ENCODE measurements around the gene TMEM208.
A peak's percentile ranks its signal among the peaks of the same experiment; 100 is the strongest.

The TMEM208 gene

DNA sequence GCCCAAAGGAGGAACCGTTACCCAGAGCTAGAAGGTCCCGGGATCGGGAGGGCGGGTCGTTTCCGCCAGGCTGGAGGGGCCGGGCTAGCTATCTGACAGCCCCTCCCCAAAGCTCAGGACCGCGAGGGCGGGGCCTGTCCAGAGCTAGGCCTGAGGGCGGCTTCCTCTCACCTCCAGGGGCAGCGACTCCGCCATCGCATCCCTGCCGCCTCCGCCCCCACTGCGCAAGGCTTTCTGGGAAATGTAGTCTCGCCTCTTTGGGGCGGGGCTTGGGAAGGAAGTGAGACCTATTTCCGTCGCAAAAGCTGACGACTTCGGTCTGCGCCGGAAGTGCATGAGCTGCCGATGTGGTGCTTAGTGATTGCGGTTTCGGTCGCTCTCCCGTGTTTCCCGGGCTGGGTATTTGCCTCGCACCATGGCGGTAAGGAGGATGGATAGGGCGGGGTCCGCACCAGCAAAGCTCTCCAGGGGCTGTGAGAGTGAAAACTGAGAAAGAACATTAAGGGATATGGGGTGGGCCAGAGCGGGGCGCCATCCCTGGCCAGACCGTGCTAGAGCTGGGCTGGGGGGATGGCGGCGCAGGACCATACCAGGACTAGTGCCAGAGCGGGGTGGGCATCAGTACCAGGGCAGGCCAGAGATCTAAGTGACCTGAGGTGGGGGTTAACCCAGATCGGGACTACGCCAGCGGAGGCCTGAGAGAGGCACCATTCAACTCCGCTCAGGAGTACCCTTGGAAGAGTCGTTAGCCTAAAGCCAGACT, at the start of gene TMEM208:
TSS of gene TMEM208 (plus strand) at position 327 of the 763 bp plus-strand sequence. CDS start at position 416, 89 bp downstream.
- H3K4me3 Mint-ChIP-seq: peak within 1 kb of the TSS; percentile 100
- peaks cover 7% of the 10 kb centered on the region for H3K36me3 Mint-ChIP-seq
- H3K4me1 Mint-ChIP-seq (ENCODE audit: low read depth): peaks cover 44% of the 10 kb centered on the region
- H3K9me3 Mint-ChIP-seq (ENCODE audit: low read depth): no peaks in the 10 kb centered on the region
- peak within 1 kb of the TSS; percentile 100 for H3K27ac Mint-ChIP-seq
- H3K27me3 Mint-ChIP-seq: no peaks in the 10 kb centered on the region

DNA sequence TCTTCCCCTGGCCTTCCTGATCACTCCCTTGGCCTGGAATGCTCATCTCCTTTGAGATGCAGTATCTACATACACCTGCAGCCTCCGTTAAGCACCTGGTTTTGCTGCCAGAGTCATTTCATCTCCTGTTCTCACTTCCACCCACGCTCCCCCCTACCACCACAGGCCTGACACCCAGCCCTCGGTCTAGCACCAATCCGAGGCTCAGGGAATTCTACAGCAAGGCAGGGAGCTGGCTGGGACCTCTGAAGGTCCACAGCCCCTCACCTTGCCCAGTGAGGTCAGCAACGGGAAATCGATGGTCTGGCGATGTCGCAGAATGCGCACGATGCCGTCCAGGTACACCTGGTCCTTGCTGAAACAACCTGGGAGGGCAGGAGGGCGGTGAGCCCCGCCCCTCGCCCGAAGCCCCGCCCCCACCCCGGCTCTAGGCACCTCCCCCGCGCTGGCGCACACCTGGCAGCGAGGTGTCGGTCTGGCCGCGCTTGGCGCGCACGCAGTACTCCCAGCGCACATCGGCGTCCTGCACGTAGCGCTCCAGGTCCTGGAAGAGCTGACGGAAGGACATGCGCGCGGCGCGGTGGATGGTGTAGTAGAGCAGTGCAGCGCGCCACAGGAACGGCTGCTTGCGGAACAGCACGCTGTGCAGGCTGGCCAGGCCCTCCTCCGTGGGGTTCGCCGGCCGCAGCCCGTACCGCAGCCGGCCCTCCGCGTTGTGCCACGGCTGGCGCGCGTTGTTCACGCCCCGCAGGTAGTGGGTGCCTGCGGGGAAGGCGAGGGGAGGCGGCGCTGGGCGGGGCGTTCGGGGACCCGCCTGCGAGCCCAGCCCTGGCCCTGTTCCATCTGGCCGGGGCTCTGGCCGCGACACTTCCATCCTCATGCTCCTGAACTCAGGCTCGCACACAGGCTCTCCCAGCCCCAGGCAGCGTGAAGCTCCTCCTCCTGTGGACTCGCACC, 48.9 kb upstream of the TMEM208 start:
- Mint-ChIP-seq H3K27ac (no peak overlapping the region), H3K4me3 (peak overlapping the region; percentile 54), H3K4me1 (ENCODE audit: low read depth) (peaks cover 19% of the 10 kb centered on the region), H3K27me3 (peaks cover 25% of the 10 kb centered on the region), H3K9me3 (ENCODE audit: low read depth) (no peaks in the 10 kb centered on the region), H3K36me3 (peaks cover 2% of the 10 kb centered on the region)

DNA sequence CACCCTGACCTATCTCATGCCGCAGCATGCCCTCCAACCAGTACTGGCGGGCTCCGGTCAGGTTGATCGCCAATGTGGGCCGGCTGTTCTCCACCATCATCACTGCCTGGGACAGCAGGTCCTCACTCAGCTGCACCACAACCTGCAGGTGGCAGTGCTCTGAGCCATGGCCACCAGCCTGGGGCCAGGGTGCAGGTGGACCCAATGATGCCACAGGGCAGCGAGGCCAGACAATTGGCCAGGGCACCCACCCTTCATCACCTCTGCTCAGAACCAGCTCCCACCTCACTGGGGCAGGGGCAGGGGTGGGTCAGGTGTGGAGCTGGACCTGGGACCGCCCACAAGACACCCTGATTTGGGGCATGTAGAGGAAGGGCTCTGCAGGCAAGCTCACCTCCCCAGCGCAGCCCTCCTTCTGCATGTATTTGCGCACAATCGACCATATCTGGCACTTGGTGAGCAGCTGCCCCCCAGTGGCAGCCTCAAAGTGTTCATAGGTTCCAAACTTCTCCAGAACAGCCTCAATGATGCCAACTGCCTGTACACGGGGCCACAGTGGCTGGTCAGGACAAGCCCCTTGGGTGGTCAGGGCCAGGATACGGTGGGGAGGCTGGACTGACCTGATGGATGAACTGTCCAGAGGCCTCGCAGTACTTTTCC, 47.4 kb upstream of the TMEM208 start:
- Mint-ChIP-seq H3K27ac (no peak overlapping the region), H3K4me1 (ENCODE audit: low read depth) (peaks cover 9% of the 10 kb centered on the region), H3K36me3 (peaks cover 2% of the 10 kb centered on the region), H3K4me3 (no peak overlapping the region), H3K27me3 (peaks cover 17% of the 10 kb centered on the region), H3K9me3 (ENCODE audit: low read depth) (no peaks in the 10 kb centered on the region)

DNA sequence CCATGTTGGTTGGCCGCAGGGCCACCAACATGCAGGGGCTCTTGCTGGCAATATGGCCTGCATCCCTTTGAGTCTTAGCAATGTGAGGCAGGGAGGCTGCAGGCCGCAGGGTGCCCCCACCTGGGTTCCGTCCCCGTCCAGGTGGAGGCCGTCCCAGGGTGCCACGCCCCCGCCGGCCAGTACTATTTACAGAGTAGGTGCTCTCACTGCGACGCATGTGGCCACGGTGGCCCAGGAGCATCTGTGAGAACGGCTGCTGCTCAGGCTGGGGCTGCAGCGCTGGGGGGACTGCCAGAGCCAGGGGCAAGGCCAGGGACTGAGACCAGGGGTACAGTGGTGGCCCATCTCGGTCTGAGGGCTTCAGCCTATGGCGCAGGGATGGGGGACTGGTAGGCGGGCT, 46.8 kb upstream of the TMEM208 start:
- H3K9me3 Mint-ChIP-seq (ENCODE audit: low read depth): no peaks in the 10 kb centered on the region
- H3K36me3 Mint-ChIP-seq: peaks cover 2% of the 10 kb centered on the region
- no peak overlapping the region for H3K4me3 Mint-ChIP-seq
- peaks cover 11% of the 10 kb centered on the region for H3K4me1 Mint-ChIP-seq (ENCODE audit: low read depth)
- no peak overlapping the region for H3K27ac Mint-ChIP-seq
- H3K27me3 Mint-ChIP-seq: peaks cover 17% of the 10 kb centered on the region

DNA sequence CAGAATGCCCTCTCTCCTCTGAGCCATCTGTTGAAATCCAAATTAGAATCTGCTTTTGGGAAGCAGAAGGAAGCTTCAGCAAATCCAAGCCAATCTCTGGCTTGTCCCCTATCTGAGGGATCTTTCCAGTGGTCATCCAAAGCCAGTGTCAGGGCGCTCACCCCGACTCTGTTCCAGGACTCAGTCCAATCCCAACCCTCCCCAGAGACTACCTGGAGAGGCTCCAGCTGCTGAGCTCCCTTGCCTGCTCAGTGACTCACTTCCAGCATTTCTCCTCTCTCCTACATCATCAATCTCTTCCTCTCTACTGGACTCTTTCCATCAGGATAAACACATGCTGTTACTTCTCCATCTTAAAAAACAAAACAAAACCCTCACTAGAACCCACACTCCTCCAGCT, 45.6 kb upstream of the TMEM208 start:
- no peaks in the 10 kb centered on the region for H3K9me3 Mint-ChIP-seq (ENCODE audit: low read depth)
- peaks cover 2% of the 10 kb centered on the region for H3K36me3 Mint-ChIP-seq
- H3K27ac Mint-ChIP-seq: no peak overlapping the region
- H3K4me3 Mint-ChIP-seq: no peak overlapping the region
- peaks cover 16% of the 10 kb centered on the region for H3K4me1 Mint-ChIP-seq (ENCODE audit: low read depth)
- H3K27me3 Mint-ChIP-seq: peaks cover 16% of the 10 kb centered on the region

DNA sequence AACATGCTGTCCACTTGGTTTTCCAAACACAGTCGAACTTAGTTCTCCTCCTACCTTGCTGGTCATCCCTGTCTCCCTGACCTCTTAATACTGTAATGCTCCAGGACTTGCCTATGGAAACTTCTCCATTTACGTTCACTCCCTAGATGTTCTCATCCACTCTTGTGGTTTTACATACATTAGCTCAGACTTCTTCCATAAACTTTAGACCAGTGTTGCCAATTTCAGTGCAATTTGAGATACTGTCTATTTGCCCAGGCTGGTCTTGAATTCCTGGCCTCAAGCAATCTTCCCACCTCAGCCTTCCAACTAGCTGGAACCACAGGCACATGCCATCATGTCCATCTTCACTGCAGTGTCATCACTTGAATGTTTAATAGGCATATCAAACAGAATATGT, 44.6 kb upstream of the TMEM208 start:
- Mint-ChIP-seq H3K27me3 (peaks cover 10% of the 10 kb centered on the region), H3K36me3 (peaks cover 2% of the 10 kb centered on the region), H3K4me1 (ENCODE audit: low read depth) (peaks cover 16% of the 10 kb centered on the region), H3K4me3 (no peak overlapping the region), H3K27ac (no peak overlapping the region), H3K9me3 (ENCODE audit: low read depth) (no peaks in the 10 kb centered on the region)

DNA sequence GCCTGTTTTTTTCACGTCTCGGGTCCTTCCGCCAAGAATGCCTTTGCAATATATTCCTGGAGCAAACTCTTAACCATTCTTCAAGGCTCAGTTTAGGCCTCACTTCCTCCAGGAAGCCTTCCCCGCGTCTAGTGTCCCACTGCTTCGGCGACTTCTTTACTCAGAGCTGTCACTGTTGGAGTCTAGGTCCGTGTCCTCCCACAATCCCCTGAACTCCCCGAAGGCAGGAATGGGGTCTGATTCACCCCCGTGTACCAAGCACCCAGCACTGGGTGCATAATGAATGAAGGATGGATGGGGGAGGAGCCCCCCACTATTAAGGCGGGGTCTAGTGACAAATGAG, 43.7 kb upstream of the TMEM208 start:
- H3K4me3 Mint-ChIP-seq: no peak overlapping the region
- peaks cover 6% of the 10 kb centered on the region for H3K27me3 Mint-ChIP-seq
- H3K9me3 Mint-ChIP-seq (ENCODE audit: low read depth): no peaks in the 10 kb centered on the region

DNA sequence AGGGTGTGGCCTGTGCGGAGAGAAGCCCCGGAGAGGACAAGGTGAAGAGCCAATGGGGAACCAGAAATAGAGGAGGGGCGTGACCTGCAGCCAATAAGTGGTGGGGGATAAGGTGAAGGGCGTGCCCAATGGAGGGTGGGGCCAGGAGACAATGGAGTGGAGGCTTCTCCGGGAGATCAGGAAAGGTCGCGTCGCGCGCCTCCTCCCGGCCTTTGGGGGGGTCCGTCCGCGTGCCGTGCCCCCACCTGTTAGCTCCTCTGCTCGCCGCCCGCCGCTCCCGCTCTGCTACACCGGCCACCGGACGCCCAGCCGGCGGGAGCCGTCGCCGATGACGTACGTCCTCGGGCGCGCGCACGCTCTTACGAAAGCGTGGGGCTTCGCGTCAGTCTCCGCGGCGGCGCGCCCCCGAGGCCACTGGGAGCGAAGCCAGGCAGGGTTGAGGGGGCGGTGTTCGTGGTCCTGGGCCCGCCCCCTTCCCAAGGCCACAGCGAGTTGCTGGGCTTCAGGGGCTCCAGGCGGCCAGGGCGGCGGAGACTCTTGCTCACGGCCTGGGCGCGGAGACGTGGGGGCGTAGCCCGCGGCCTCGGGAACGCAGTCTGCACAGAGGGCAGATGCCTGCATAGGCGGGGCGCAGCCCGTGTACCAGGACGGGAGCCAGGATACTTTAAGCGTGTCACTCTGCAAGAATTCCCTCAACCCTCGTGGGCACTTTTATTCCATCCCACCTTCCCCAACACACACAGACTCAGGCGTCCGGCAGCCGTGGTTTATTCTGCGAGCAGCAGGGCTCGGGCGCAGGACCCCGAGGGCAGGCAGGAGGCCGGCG, 43.1 kb upstream of the TMEM208 start, which contains the start of gene MATCAP1:
TSS of gene MATCAP1 (minus strand) at position 337 of the 826 bp plus-strand sequence. CDS start 3,353 bp downstream, outside the sequence.
- peaks cover 3% of the 10 kb centered on the region for H3K27me3 Mint-ChIP-seq
- no peak within 1 kb of the TSS for H3K27ac Mint-ChIP-seq
- H3K4me1 Mint-ChIP-seq (ENCODE audit: low read depth): peaks cover 10% of the 10 kb centered on the region
- H3K36me3 Mint-ChIP-seq: peaks cover 2% of the 10 kb centered on the region
- no peaks in the 10 kb centered on the region for H3K9me3 Mint-ChIP-seq (ENCODE audit: low read depth)
- H3K4me3 Mint-ChIP-seq: peak within 1 kb of the TSS; percentile 90

More for the DNA sequence above, 43.7 kb upstream of the TMEM208 start:
- H3K4me1 Mint-ChIP-seq (ENCODE audit: low read depth): peaks cover 13% of the 10 kb centered on the region
- H3K36me3 Mint-ChIP-seq: peaks cover 2% of the 10 kb centered on the region
- H3K27ac Mint-ChIP-seq: no peak overlapping the region

DNA sequence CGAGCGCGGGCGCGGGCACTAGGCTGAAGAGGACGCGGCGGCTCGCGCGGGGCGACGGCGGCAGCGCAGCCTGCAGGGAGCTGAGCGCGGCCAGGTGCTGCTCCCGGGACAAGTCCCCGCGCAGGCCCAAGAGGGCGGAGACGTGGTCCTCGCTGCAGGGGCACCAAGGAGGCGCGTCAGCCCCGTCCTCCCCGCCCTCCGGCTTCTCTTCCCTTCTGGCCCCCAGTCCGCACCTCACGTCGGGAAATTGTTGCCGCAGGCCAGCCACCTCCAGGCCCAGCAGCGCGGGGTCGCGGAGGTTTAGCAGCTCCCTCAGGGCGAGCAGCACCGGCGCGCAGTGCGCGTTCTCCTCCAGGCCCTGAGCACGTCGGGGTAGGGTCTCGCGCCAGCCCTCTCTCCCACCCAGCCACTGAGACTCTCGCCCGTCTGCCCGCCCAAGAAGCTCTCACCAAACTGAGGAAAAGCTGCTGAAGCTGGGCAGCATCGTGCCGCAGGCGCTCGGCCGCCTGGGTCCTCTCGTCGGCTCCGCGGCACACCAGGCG, 42.4 kb upstream of the TMEM208 start:
- Mint-ChIP-seq H3K4me3 (peak overlapping the region; percentile 90), H3K27ac (no peak overlapping the region), H3K36me3 (no peaks in the 10 kb centered on the region), H3K4me1 (ENCODE audit: low read depth) (peaks cover 10% of the 10 kb centered on the region), H3K27me3 (peaks cover 1% of the 10 kb centered on the region), H3K9me3 (ENCODE audit: low read depth) (no peaks in the 10 kb centered on the region)

DNA sequence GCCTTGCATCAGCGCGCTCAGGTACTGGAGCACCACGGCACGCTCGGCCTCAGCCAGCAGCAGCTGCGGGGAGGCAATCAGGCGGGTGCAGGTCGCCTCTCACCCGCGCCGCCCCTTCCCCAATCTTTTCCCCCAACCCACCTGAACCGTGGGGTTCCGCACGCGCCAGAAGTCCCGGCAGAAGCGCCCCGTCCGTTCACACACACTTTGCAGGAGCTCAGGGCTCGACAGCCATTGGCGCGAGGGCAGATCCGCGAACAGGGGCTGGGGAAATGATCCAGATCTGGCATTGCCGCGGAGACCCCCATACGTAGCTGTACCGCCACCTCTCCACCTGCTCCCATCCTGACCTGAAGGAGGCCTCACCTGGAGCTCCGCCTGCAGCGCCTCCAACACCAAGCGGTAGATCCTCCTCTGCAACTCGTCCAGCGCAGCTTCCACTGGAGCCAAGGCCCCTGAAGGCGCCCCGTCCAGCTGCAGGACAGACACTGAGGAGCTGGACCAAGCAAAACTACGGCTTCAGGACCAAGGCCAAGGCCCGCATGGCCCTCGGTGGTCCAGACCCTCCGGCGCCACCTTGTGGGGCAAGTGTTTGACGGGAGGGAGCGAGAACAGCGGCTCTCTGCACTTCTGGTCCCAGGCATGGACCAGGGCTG, 41.8 kb upstream of the TMEM208 start:
- H3K4me1 Mint-ChIP-seq (ENCODE audit: low read depth): peaks cover 10% of the 10 kb centered on the region
- no peak overlapping the region for H3K27ac Mint-ChIP-seq
- H3K4me3 Mint-ChIP-seq: peak overlapping the region; percentile 90
- no peaks in the 10 kb centered on the region for H3K9me3 Mint-ChIP-seq (ENCODE audit: low read depth)
- H3K36me3 Mint-ChIP-seq: no peaks in the 10 kb centered on the region
- H3K27me3 Mint-ChIP-seq: peaks cover 1% of the 10 kb centered on the region

DNA sequence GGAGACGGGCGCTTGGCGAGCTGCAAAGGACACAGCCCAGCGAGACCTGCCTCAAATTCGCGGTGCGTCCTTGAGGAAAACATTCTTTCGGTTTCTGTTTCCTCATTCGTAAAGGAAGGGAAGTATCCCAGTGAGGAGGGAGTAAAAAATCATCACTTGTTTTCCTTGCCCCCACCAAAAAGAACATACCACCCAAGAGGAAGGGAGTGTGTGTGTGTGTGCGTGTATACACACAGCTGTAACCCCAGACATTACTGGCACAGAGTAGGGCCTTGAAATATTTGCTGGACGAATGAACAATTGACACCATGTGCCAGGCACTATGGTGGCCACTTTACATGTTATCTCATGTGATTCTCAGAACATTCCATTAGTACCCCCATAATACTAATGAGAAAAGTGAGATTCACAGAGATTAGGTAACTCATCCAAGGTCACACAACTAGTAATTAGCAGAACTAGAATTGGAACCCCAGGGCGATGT, 41.2 kb upstream of the TMEM208 start:
- peaks cover 10% of the 10 kb centered on the region for H3K4me1 Mint-ChIP-seq (ENCODE audit: low read depth)
- no peaks in the 10 kb centered on the region for H3K9me3 Mint-ChIP-seq (ENCODE audit: low read depth)
- no peaks in the 10 kb centered on the region for H3K36me3 Mint-ChIP-seq
- H3K27ac Mint-ChIP-seq: no peak overlapping the region
- H3K4me3 Mint-ChIP-seq: peak overlapping the region; percentile 90
- peaks cover 1% of the 10 kb centered on the region for H3K27me3 Mint-ChIP-seq

DNA sequence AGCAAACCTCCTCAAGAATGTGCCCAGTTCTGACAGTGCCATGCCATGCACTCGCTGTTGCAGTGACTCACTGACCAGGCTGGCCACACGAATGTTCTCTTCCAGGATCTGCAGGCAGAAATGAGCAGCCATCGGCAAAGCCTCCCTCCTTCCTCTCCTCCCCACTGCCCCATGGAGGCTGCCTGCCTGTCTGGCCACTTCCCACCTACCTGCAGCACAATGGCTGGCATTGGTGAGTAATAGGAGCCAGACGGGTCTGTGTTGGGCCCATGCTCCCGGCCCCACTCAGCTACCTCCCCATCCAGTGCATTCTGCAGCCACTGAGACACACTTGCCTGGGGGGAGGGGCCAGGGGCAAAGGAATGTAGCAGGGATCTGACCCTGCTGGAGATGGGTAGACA, 40.4 kb upstream of the TMEM208 start:
- no peak overlapping the region for H3K27ac Mint-ChIP-seq
- H3K27me3 Mint-ChIP-seq: peaks cover 1% of the 10 kb centered on the region
- no peak overlapping the region for H3K4me3 Mint-ChIP-seq
- no peaks in the 10 kb centered on the region for H3K36me3 Mint-ChIP-seq
- H3K9me3 Mint-ChIP-seq (ENCODE audit: low read depth): no peaks in the 10 kb centered on the region
- H3K4me1 Mint-ChIP-seq (ENCODE audit: low read depth): peaks cover 13% of the 10 kb centered on the region

DNA sequence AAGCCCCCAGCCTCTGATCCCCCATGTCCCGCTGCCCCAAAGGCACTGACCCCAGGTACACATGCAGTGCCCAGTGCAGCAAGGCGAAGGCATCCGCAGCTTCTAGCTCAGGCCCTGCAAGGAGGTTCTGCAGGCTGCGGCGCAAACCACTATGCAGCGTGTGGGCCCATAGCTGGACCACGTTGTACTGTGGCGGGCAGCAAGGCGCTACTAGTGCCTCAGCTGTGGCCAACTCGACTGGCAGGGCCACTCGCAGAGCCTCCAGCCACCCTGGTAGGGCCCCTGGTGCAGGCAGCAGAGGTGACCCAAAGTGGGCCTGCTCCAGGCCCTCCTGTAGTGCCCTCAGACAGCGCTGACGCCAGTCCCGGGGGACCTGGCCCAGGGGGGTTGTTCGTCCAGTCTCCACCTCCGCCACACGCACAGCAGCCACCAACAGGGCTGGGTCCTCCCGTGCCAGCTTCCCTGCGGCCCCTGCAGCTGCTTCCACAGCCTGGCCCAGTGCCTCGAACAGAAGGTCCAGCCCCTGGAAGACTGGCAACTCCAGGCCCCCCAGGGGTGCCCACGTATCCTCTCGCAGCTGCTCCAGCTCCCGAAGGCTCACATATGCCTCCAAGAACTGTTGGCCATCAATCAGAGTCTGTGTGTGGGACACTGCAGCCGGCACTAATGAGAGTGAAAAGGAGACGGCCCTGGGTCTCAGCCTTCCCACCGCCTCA, 39.6 kb upstream of the TMEM208 start:
- H3K27ac Mint-ChIP-seq: no peak overlapping the region
- peaks cover 1% of the 10 kb centered on the region for H3K27me3 Mint-ChIP-seq
- peaks cover 17% of the 10 kb centered on the region for H3K4me1 Mint-ChIP-seq (ENCODE audit: low read depth)
- H3K9me3 Mint-ChIP-seq (ENCODE audit: low read depth): no peaks in the 10 kb centered on the region
- H3K36me3 Mint-ChIP-seq: no peaks in the 10 kb centered on the region
- no peak overlapping the region for H3K4me3 Mint-ChIP-seq

All from activated naive CD8-positive, alpha-beta T cell (primary cell).